HG02798 (cell line): ENCODE measurements around the gene CMTM8.

Source experiments
- ATAC-seq: cut with Tn5 transposase; IDR thresholded peaks from one replicate; pipeline ENCODE4 v1.9.1; 2021; ENCODE audit warnings: mild to moderate bottlenecking; ENCODE audit not compliant: unreplicated experiment, poor library complexity

The CMTM8 gene

GRCh38 chr3:32303977-32304881 is 65.7 kb downstream of the CMTM8 start:
- ATAC-seq, result no peak

- no peak for ATAC-seq
Measured at GRCh38 chr3:32305361-32305876, 66.9 kb downstream of the CMTM8 start.

GRCh38 chr3:32306072-32306471 is 67.6 kb downstream of the CMTM8 start:
- no peak for ATAC-seq

GRCh38 chr3:32307591-32307990 is 69.1 kb downstream of the CMTM8 start:
- ATAC-seq, result no peak

GRCh38 chr3:32308378-32308777 is 69.9 kb downstream of the CMTM8 start:
- ATAC-seq, result no peak

GRCh38 chr3:32309654-32310242 is 71.3 kb downstream of the CMTM8 start:
- no peak for ATAC-seq

GRCh38 chr3:32310336-32310735 is 71.9 kb downstream of the CMTM8 start:
- ATAC-seq, result no peak

GRCh38 chr3:32310918-32311839 is 72.7 kb downstream of the CMTM8 start:
- no peak for ATAC-seq

GRCh38 chr3:32312251-32312650 is 73.8 kb downstream of the CMTM8 start:
- no peak for ATAC-seq

GRCh38 chr3:32313169-32313568 is 74.7 kb downstream of the CMTM8 start:
- no peak for ATAC-seq

GRCh38 chr3:32313723-32314473 is 75.4 kb downstream of the CMTM8 start:
- no peak for ATAC-seq

- ATAC-seq, result no peak
Measured at GRCh38 chr3:32315441-32315840, 77.0 kb downstream of the CMTM8 start.

GRCh38 chr3:32316319-32316718 is 77.8 kb downstream of the CMTM8 start:
- ATAC-seq, result no peak

GRCh38 chr3:32316976-32317375 is 78.5 kb downstream of the CMTM8 start:
- ATAC-seq, result no peak

GRCh38 chr3:32319607-32320006 is 81.1 kb downstream of the CMTM8 start:
- ATAC-seq, result no peak

- ATAC-seq, result no peak
Measured at GRCh38 chr3:32320080-32320479, 81.6 kb downstream of the CMTM8 start.

- no peak for ATAC-seq
Measured at GRCh38 chr3:32321095-32321790, 82.8 kb downstream of the CMTM8 start.

GRCh38 chr3:32322311-32322710 is 83.8 kb downstream of the CMTM8 start:
- no peak for ATAC-seq

- no peak for ATAC-seq
Measured at GRCh38 chr3:32323604-32324003, 85.1 kb downstream of the CMTM8 start.
